ENCODE measurements around the gene BMAL1.
"Not testable (repeated sequence)": the region's sequence is repeated elsewhere in the genome, so short reads cannot be mapped to it uniquely, and the experiment has no call there.

The BMAL1 gene

DNA sequence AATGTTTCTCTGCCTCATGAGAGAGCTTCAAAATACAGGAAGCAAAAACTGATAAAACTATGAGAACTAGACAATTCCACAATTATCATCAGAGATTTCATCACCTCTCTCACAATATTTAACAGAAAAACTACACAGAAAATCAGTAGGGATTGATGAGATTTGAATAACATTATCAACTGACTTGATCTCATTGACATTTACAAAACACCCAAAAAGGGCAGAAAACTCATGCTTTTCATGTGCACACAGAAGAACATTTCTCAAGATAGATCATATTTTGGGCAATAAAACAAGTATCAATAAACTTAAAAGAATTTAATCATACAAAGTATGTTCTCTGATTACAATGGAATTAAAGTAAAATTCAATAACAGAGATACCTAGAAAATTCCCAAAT is 149.8 kb downstream of the BMAL1 start:
- no peak overlapping the region for H3K9ac ChIP-seq (ENCODE audit: low read length in 2 of 2)
- no peaks in the 10 kb centered on the region for H3K9me3 ChIP-seq (ENCODE audit: control insufficient read depth in 2 of 2, low read length in 2 of 2)
- no peak overlapping the region for H3K27ac ChIP-seq (ENCODE audit: low read length)
- no peaks in the 10 kb centered on the region for H3K27me3 ChIP-seq (ENCODE audit: control insufficient read depth in 1 of 2, insufficient read depth in 2 of 2, low read length in 2 of 2)
- no peak overlapping the region for H3K4me3 ChIP-seq (ENCODE audit: low read length in 2 of 2)
- H3K36me3 ChIP-seq (ENCODE audit: control insufficient read depth in 2 of 2, insufficient read depth in 2 of 2, low read length in 2 of 2) = no peaks in the 10 kb centered on the region
- no peaks in the 10 kb centered on the region for H3K4me1 ChIP-seq (ENCODE audit: control insufficient read depth, insufficient read depth, low read length)

DNA sequence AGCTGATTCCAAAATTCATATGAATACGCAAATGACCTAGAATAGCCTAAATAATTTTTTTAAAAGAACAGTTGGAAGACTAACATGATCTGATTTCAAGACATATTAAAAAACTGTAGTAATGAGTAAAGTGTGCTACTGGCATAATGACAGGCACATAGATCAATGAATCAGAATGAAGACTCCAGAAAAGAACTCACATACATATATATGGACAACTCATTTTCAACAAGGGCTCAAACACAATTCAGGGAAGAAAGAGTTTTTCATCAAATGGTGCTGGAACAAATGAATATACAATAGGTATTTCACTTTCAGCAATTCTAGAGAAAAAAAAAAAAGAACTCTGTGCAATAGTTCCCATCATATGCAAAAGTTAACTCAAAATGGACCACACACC is 151.7 kb downstream of the BMAL1 start:
- no peaks in the 10 kb centered on the region for H3K27me3 ChIP-seq (ENCODE audit: control insufficient read depth in 1 of 2, insufficient read depth in 2 of 2, low read length in 2 of 2)
- H3K36me3 ChIP-seq (ENCODE audit: control insufficient read depth in 2 of 2, insufficient read depth in 2 of 2, low read length in 2 of 2) = no peaks in the 10 kb centered on the region
- H3K4me3 ChIP-seq (ENCODE audit: low read length in 2 of 2) = no peak overlapping the region

DNA sequence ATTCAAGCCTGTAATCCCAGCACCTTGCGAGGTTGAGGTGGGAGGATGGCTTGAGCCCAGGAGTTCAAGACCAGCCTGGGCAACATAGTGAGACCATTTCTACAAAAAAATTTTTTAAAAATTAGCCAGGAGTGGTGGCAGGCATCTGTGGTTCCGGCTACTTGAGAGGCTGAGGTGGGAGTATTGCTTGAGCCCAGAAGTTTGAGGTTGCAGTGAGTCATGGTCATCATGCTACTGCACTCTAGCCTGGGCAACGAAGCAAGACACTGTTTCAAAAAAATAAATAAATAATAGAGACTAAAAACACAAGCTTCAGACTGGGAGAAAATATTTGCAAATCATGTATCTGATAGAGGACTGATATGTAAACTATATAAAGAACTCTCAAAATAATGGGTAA is 152.2 kb downstream of the BMAL1 start:
- H3K9me3 ChIP-seq (ENCODE audit: control insufficient read depth in 2 of 2, low read length in 2 of 2) = no peaks in the 10 kb centered on the region

More for the DNA sequence above, 151.7 kb downstream of the BMAL1 start:
- H3K9ac ChIP-seq (ENCODE audit: low read length in 2 of 2) = no peak overlapping the region
- no peak overlapping the region for H3K27ac ChIP-seq (ENCODE audit: low read length)
- H3K4me1 ChIP-seq (ENCODE audit: control insufficient read depth, insufficient read depth, low read length) = no peaks in the 10 kb centered on the region
- H3K9me3 ChIP-seq (ENCODE audit: control insufficient read depth in 2 of 2, low read length in 2 of 2) = no peaks in the 10 kb centered on the region

DNA sequence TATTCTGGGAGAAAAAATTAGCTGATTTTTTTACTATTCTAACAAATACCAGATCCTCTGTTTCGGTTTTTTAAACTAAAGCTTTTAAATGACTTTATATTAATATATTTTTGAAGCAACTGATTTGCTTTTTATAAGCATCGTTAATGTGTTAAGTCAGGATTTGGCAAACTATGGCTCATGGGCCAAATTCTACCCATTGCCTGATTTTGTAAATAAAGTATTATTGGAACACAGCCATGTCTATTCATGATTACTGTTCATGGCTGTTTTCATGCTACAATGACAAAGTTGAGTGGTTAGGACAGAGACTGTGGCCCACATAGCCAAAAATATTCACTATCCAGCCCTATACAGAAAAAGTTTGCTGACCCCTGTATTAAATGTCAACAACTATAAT is 155.8 kb downstream of the BMAL1 start:
- no peaks in the 10 kb centered on the region for H3K27me3 ChIP-seq (ENCODE audit: control insufficient read depth in 1 of 2, insufficient read depth in 2 of 2, low read length in 2 of 2)
- no peak overlapping the region for H3K4me3 ChIP-seq (ENCODE audit: low read length in 2 of 2)
- H3K36me3 ChIP-seq (ENCODE audit: control insufficient read depth in 2 of 2, insufficient read depth in 2 of 2, low read length in 2 of 2) = no peaks in the 10 kb centered on the region
- H3K4me1 ChIP-seq (ENCODE audit: control insufficient read depth, insufficient read depth, low read length) = no peaks in the 10 kb centered on the region
- no peak overlapping the region for H3K9ac ChIP-seq (ENCODE audit: low read length in 2 of 2)
- no peak overlapping the region for H3K27ac ChIP-seq (ENCODE audit: low read length)
- no peaks in the 10 kb centered on the region for H3K9me3 ChIP-seq (ENCODE audit: control insufficient read depth in 2 of 2, low read length in 2 of 2)

More for the DNA sequence above, 152.2 kb downstream of the BMAL1 start:
- Histone ChIP-seq H3K4me3 (ENCODE audit: low read length in 2 of 2) (no peak overlapping the region), H3K27me3 (ENCODE audit: control insufficient read depth in 1 of 2, insufficient read depth in 2 of 2, low read length in 2 of 2) (no peaks in the 10 kb centered on the region), H3K36me3 (ENCODE audit: control insufficient read depth in 2 of 2, insufficient read depth in 2 of 2, low read length in 2 of 2) (no peaks in the 10 kb centered on the region), H3K9ac (ENCODE audit: low read length in 2 of 2) (no peak overlapping the region), H3K27ac (ENCODE audit: low read length) (no peak overlapping the region), H3K4me1 (ENCODE audit: control insufficient read depth, insufficient read depth, low read length) (no peaks in the 10 kb centered on the region)

GRCh38 chr11:13434247-13435205 is 156.9 kb downstream of the BMAL1 start:
- Histone ChIP-seq H3K9ac (ENCODE audit: low read length in 2 of 2) (no peak overlapping the region), H3K36me3 (ENCODE audit: control insufficient read depth in 2 of 2, insufficient read depth in 2 of 2, low read length in 2 of 2) (no peaks in the 10 kb centered on the region), H3K9me3 (ENCODE audit: control insufficient read depth in 2 of 2, low read length in 2 of 2) (no peaks in the 10 kb centered on the region), H3K4me3 (ENCODE audit: low read length in 2 of 2) (no peak overlapping the region), H3K27me3 (ENCODE audit: control insufficient read depth in 1 of 2, insufficient read depth in 2 of 2, low read length in 2 of 2) (no peaks in the 10 kb centered on the region), H3K27ac (ENCODE audit: low read length) (no peak overlapping the region), H3K4me1 (ENCODE audit: control insufficient read depth, insufficient read depth, low read length) (no peaks in the 10 kb centered on the region)

- H3K9ac ChIP-seq (ENCODE audit: low read length in 2 of 2); H3K36me3 ChIP-seq (ENCODE audit: control insufficient read depth in 2 of 2, insufficient read depth in 2 of 2, low read length in 2 of 2); H3K4me3 ChIP-seq (ENCODE audit: low read length in 2 of 2); H3K27ac ChIP-seq (ENCODE audit: low read length); H3K4me1 ChIP-seq (ENCODE audit: control insufficient read depth, insufficient read depth, low read length); H3K27me3 ChIP-seq (ENCODE audit: control insufficient read depth in 1 of 2, insufficient read depth in 2 of 2, low read length in 2 of 2); H3K9me3 ChIP-seq (ENCODE audit: control insufficient read depth in 2 of 2, low read length in 2 of 2): not testable (repeated sequence)
Observed at GRCh38 chr11:13436836-13437235, 159.2 kb downstream of the BMAL1 start.

Data from stomach smooth muscle (tissue), 2 donors.